HepG2 (cell line): ENCODE measurements around the gene STK25. TPM values are rescaled to one million over a fixed set of nuclear protein-coding genes. Genes with fewer than 3 reads are reported as not detected.

ENCODE experiments used
- ATAC-seq: fragments of 200-7000 bp; cut with Tn5 transposase; 3 replicates; pipeline ENCODE4 v1.9.1; 2020; ENCODE audit warnings: mild to moderate bottlenecking, moderate library complexity
- BruUV-seq: library from RNA; stranded (reverse); fragments of 400-500 nt; replicated peaks from 2 replicates; lab custom pipeline; 2021; lab: Mats Ljungman, UMichigan
- CTCF ChIA-PET: fragments of 300-600 bp; formaldehyde crosslinking; extraction: SDS; loops from one replicate; lab custom pipeline; 2021; ENCODE audit warnings: low total read pairs, inconsistent platforms, low intra/inter-chr PET ratio; lab: Yijun Ruan, JAX
- POLR2A ChIA-PET: fragments of 350-600 bp; sonication (Branson Sonifier 250); formaldehyde crosslinking; loops from one replicate; lab custom pipeline; 2020; ENCODE audit warnings: antibody characterized with exemption, inconsistent platforms; lab: Yijun Ruan, JAX
- DNase-seq: peaks from one replicate; pipeline ENCODE4 v3.0.0-alpha.2; 2015; ENCODE audit warnings: low spot score
- FAIRE-seq: peaks from 3 replicates; lab custom pipeline; 2011; peaks lifted over from hg19 to GRCh38; lab: Jason Lieb, UNC
- H2AFZ ChIP-seq: one replicate; pipeline ENCODE4 v1.6.1; 2011; ENCODE audit warnings: low read length, inconsistent platforms
- H3K27ac ChIP-seq: fragments of 300-600 bp; 3 replicates; pipeline ENCODE4 v1.8.0; 2011; ENCODE audit warnings: mixed run types, mild to moderate bottlenecking, mixed read lengths, low read length, inconsistent platforms; ENCODE audit not compliant: insufficient read depth; ENCODE audit errors: extremely low read length
- H3K27me3 ChIP-seq, 2 experiments: fragments of 200-600 bp in 1 of 2; 2 replicates in 1 of 2; 3 replicates in 1 of 2; pipeline versions ENCODE4 v1.6.0 to v1.8.0; 2011; ENCODE audit warnings: low read length in 2 of 2, mild to moderate bottlenecking in 2 of 2, moderate library complexity in 2 of 2, inconsistent platforms in 1 of 2; ENCODE audit not compliant: insufficient read depth in 2 of 2, control insufficient read depth in 1 of 2
- H3K36me3 ChIP-seq, 2 experiments: fragments of 200-600 bp in 1 of 2; replicated peaks in 1 of 2; 2 replicates in 1 of 2; 3 replicates in 1 of 2; pipeline versions ENCODE4 v1.5.1 to v1.8.0; 2011; ENCODE audit warnings: low read length in 2 of 2, inconsistent platforms in 1 of 2; ENCODE audit not compliant: insufficient read depth in 2 of 2, control insufficient read depth in 1 of 2
- H3K4me1 ChIP-seq: 2 replicates; pipeline ENCODE4 v1.5.1; 2012; ENCODE audit warnings: low read length, inconsistent platforms; ENCODE audit not compliant: insufficient read depth
- H3K4me2 ChIP-seq: 2 replicates; pipeline ENCODE4 v1.6.0; 2011; ENCODE audit warnings: low read depth, low read length, inconsistent platforms
- H3K4me3 ChIP-seq, 3 experiments: fragments of 200-600 bp in 1 of 3; sonication (generic), shearing (Covaris generic) in 1 of 3; replicated peaks in 1 of 3; 2 replicates each; pipeline ENCODE4 v1.5.1; 2011 to 2016; ENCODE audit warnings: low read length in 3 of 3, inconsistent platforms in 2 of 3, low read depth in 2 of 3, mild to moderate bottlenecking in 2 of 3, control low read depth in 1 of 3, mixed read lengths in 1 of 3; ENCODE audit not compliant: insufficient read depth in 1 of 3
- H3K79me2 ChIP-seq: one replicate; pipeline ENCODE4 v1.6.1; 2011; ENCODE audit warnings: low read length, inconsistent platforms; ENCODE audit not compliant: insufficient read depth
- H3K9ac ChIP-seq: 2 replicates; pipeline ENCODE4 v1.6.0; 2011; ENCODE audit warnings: mild to moderate bottlenecking, low read depth, low read length, inconsistent platforms; ENCODE audit not compliant: insufficient read depth
- H3K9me3 ChIP-seq: 2 replicates; pipeline ENCODE4 v1.5.1; 2012; ENCODE audit warnings: mild to moderate bottlenecking, low read length
- H4K20me1 ChIP-seq: 2 replicates; pipeline ENCODE4 v1.6.0; 2011; ENCODE audit warnings: inconsistent platforms, mild to moderate bottlenecking, low read length, moderate library complexity; ENCODE audit not compliant: insufficient read depth
- FLYWCH1 ChIP-seq: sonication (generic); formaldehyde crosslinking; IDR thresholded peaks from 2 replicates; pipeline ENCODE4 v1.8.1; 2023; ENCODE audit warnings: mild to moderate bottlenecking, missing genetic modification reagents
- MAFK ChIP-seq, 2 experiments: IDR thresholded peaks in 1 of 2; conservative IDR thresholded peaks in 1 of 2; 2 replicates each; pipeline ENCODE4 v1.6.1; 2011; ENCODE audit warnings: improper control_type of control experiment in 2 of 2, low read length in 2 of 2
- MAX ChIP-seq: IDR thresholded peaks from 2 replicates; pipeline ENCODE4 v1.6.1; 2012; ENCODE audit warnings: inconsistent platforms
- NR0B2 ChIP-seq: sonication (generic); formaldehyde crosslinking; IDR thresholded peaks from 2 replicates; pipeline ENCODE4 v1.4.0; 2020; ENCODE audit warnings: mild to moderate bottlenecking, missing genetic modification reagents
- ZBTB10 ChIP-seq: sonication (generic); formaldehyde crosslinking; IDR thresholded peaks from 2 replicates; pipeline ENCODE4 v1.4.0; 2020; ENCODE audit warnings: missing genetic modification reagents, borderline replicate concordance
- ZNF138 ChIP-seq: sonication (generic); formaldehyde crosslinking; IDR thresholded peaks from 2 replicates; pipeline ENCODE4 v1.5.0; 2020; ENCODE audit warnings: mild to moderate bottlenecking, low read depth, missing genetic modification reagents
- ZNF496 ChIP-seq: sonication (generic); formaldehyde crosslinking; IDR thresholded peaks from 2 replicates; pipeline ENCODE4 v1.8.1; 2023; ENCODE audit warnings: mild to moderate bottlenecking, moderate library complexity, missing genetic modification reagents; ENCODE audit not compliant: insufficient replicate concordance
- ZNF839 ChIP-seq: sonication (generic); formaldehyde crosslinking; IDR thresholded peaks from 2 replicates; pipeline ENCODE4 v1.4.0; 2020; ENCODE audit warnings: missing genetic modification reagents, mild to moderate bottlenecking, borderline replicate concordance
- WGBS: methylation state at CpG from one replicate; pipeline ENCODE4 v1.1.6; 2017; ENCODE audit warnings: low lambda C conversion rate; 5-methylcytosine and 5-hydroxymethylcytosine counted together
- in situ Hi-C: cut with HindIII; loops from 2 replicates; pipeline ENCODE4 v1.10.0; 2017; ENCODE audit warnings: low pct_unique_long_range_greater_than_20kb; ENCODE audit not compliant: extremely low pct_ligation_motif_present
- intact Hi-C: fragments of 100-400 bp; cut with micrococcal nuclease; formaldehyde crosslinking; loops from one replicate; pipeline ENCODE4 v1.10.0; 2022; ENCODE audit not compliant: unreplicated experiment
- polyA plus RNA-seq, 8 experiments: library from polyadenylated mRNA; depleted of rRNA in 3 of 8; stranded (reverse) in 7 of 8; unstranded in 1 of 8; fragments of >200 nt; fragmentation: Illumina TruSeq in 4 of 8; extraction: Trizol in 4 of 8; gene quantifications; 2 replicates each; pipeline versions ENCODE4 v1.2.1 to v1.2.3, GENCODE V29; 2011 to 2016; ENCODE audit warnings: low read depth in 4 of 8, missing spikeins in 1 of 8, mixed read lengths in 1 of 8; ENCODE audit not compliant: insufficient read depth in 1 of 8
- total RNA-seq, 5 experiments: library from RNA; depleted of rRNA; stranded (reverse); fragments of >200 nt; fragmentation: Illumina TruSeq; extraction: Trizol; gene quantifications; 2 replicates each; pipeline ENCODE4 v1.2.3, GENCODE V29; 2016; ENCODE audit warnings: low read depth in 1 of 5

The STK25 gene
- total and polyA plus RNA-seq, 2 of the 13 experiments (the other 11 are each of a cell fraction or from before 2014, with no cell fraction given) = 177 to 481 TPM

- BruUV-seq = no TSS peak
- ChIA-PET POLR2A (interaction anchor here (1.4 kb wide), 1 partner anchor 225 kb away, joined by 4 read pairs; the partner anchor contains the start of genes HDLBP and SEPTIN2), CTCF (no interaction called here)
- intact Hi-C loops = no loop called here
- no peaks in the 10 kb centered on the region for H4K20me1 ChIP-seq
- peaks cover 4 to 38% of the 10 kb centered on the region in 2 experiments; a peak in 4 of 5 replicates for H3K27me3 ChIP-seq
- no peak overlapping the region for H2AFZ ChIP-seq
- H3K4me3 ChIP-seq = peak overlapping the region in 1 of 3 experiments; percentile 79; a peak in 1 of 6 replicates
- WGBS = 59% methylated on average over 5 of the region's 11 CpGs
- DNase-seq (no peak), ATAC-seq (peak; percentile 1; the same call in 2 of the 3 replicates), FAIRE-seq (no peak)
- in situ Hi-C loops = no loop called here
- no peaks in the 10 kb centered on the region for H3K9me3 ChIP-seq
- TF ChIP-seq NR0B2 (CRISPR knock-in tag) (0 out of 2 replicates have a peak, but pooled peaks have one; percentile 4), ZNF496 (CRISPR knock-in tag) (no peak)
- 0 out of 2 replicates have a peak overlapping the region, but pooled peaks have one; percentile 61 for H3K9ac ChIP-seq
- no peak overlapping the region for H3K27ac ChIP-seq
- H3K4me1 ChIP-seq = peaks cover 53% of the 10 kb centered on the region
- no peaks in the 10 kb centered on the region for H3K79me2 ChIP-seq
- H3K36me3 ChIP-seq = no peaks in the 10 kb centered on the region
- H3K4me2 ChIP-seq = peak overlapping the region; percentile 91; the same call in 1 of the 2 replicates
Observed at GRCh38 chr2:241539616-241540374, 31.4 kb upstream of the STK25 start.

- peak overlapping the region; percentile 43 for H3K4me2 ChIP-seq
- ATAC-seq (0 out of 3 replicates have a peak, but pooled peaks have one; percentile 8), DNase-seq (no peak), FAIRE-seq (no peak)
- H4K20me1 ChIP-seq = no peaks in the 10 kb centered on the region
- ChIA-PET POLR2A (no interaction called here), CTCF (no interaction called here)
- intact Hi-C loops = no loop called here
- H3K9ac ChIP-seq = no peak overlapping the region
- H3K4me1 ChIP-seq = peaks cover 61% of the 10 kb centered on the region
- H2AFZ ChIP-seq = no peak overlapping the region
- H3K27ac ChIP-seq = no peak overlapping the region
- peaks cover 4 to 44% of the 10 kb centered on the region in 2 experiments; a peak in 4 of 5 replicates for H3K27me3 ChIP-seq
- no peaks in the 10 kb centered on the region for H3K36me3 ChIP-seq
- WGBS = 21% methylated on average over 15 of the region's 15 CpGs
- H3K4me3 ChIP-seq = peak overlapping the region in 1 of 3 experiments; percentile 8; a peak in 1 of 6 replicates
- no peaks in the 10 kb centered on the region for H3K79me2 ChIP-seq
- in situ Hi-C loops = no loop called here
- BruUV-seq = no TSS peak
- no peaks in the 10 kb centered on the region for H3K9me3 ChIP-seq
- no peak for TF ChIP-seq FLYWCH1 (CRISPR knock-in tag)
- TF ChIP-seq ZNF138 (CRISPR knock-in tag) = no peak
- peak; percentile 50 to 55; a peak in 3 of 4 replicates for TF ChIP-seq MAFK (conservative IDR thresholded peaks at IDR 0.05 in 1 of 2, IDR thresholded peaks at IDR 0.05 in 1 of 2; ENCODE audit: low read length in 2 of 2)
- no peak for TF ChIP-seq ZNF839
- TF ChIP-seq MAX = no peak
- no peak for TF ChIP-seq ZBTB10 (CRISPR knock-in tag)
Observed at GRCh38 chr2:241538838-241539615, 30.6 kb upstream of the STK25 start.
